Measurements from ENCODE around the gene ARID4B. TPM values are rescaled to one million over a fixed set of nuclear protein-coding genes. Genes with fewer than 3 reads are reported as not detected.
A peak's percentile ranks its signal among the peaks of the same experiment; 100 is the strongest.

Gene ARID4B
- total and polyA plus RNA-seq, 2 of the 13 experiments (the other 11 are each of a cell fraction or from before 2014, with no cell fraction given) = 9.7 to 24.6 TPM

- TF ChIP-seq, protein P1, sequence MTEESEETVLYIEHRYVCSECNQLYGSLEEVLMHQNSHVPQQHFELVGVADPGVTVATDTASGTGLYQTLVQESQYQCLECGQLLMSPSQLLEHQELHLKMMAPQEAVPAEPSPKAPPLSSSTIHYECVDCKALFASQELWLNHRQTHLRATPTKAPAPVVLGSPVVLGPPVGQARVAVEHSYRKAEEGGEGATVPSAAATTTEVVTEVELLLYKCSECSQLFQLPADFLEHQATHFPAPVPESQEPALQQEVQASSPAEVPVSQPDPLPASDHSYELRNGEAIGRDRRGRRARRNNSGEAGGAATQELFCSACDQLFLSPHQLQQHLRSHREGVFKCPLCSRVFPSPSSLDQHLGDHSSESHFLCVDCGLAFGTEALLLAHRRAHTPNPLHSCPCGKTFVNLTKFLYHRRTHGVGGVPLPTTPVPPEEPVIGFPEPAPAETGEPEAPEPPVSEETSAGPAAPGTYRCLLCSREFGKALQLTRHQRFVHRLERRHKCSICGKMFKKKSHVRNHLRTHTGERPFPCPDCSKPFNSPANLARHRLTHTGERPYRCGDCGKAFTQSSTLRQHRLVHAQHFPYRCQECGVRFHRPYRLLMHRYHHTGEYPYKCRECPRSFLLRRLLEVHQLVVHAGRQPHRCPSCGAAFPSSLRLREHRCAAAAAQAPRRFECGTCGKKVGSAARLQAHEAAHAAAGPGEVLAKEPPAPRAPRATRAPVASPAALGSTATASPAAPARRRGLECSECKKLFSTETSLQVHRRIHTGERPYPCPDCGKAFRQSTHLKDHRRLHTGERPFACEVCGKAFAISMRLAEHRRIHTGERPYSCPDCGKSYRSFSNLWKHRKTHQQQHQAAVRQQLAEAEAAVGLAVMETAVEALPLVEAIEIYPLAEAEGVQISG (CRISPR knock-in tag; IDR thresholded peaks at IDR 0.05) = peak; percentile 57; the same call in 1 of the 2 replicates
- TF ChIP-seq PITX1 (CRISPR knock-in tag; IDR thresholded peaks at IDR 0.05) (peak; percentile 61; the same call in 1 of the 2 replicates), SRSF4 (IDR thresholded peaks at IDR 0.05; ENCODE audit: low read depth, low read length, poor library complexity, severe bottlenecking) (no peak), ZSCAN30 (CRISPR knock-in tag; IDR thresholded peaks at IDR 0.05) (no peak), BCLAF1 (IDR thresholded peaks at IDR 0.05) (no peak), ZNF564 (CRISPR knock-in tag; IDR thresholded peaks at IDR 0.05) (no peak), NR2F2 (IDR thresholded peaks at IDR 0.05; ENCODE audit: borderline replicate concordance, low read depth) (peak; percentile 37; the same call in 1 of the 2 replicates), KMT2A (CRISPR knock-in tag; IDR thresholded peaks at IDR 0.05) (peak; percentile 84), SIX1 (CRISPR knock-in tag; IDR thresholded peaks at IDR 0.05; ENCODE audit: borderline replicate concordance) (peak; percentile 12; the same call in 1 of the 2 replicates), ZNF362 (CRISPR knock-in tag; IDR thresholded peaks at IDR 0.05; ENCODE audit: borderline replicate concordance) (peak; percentile 35; the same call in 1 of the 2 replicates), STAG1 (CRISPR knock-in tag; IDR thresholded peaks at IDR 0.05) (no peak; the same call in 1 of the 2 replicates), NCOA2 (CRISPR knock-in tag; IDR thresholded peaks at IDR 0.05) (0 out of 2 replicates have a peak, but pooled peaks have one; percentile 13), NFYC (CRISPR knock-in tag; IDR thresholded peaks at IDR 0.05) (peak; percentile 75), TCF7L2 (IDR thresholded peaks at IDR 0.05; ENCODE audit: low read depth, low read length) (no peak), ZNF451 (CRISPR knock-in tag; IDR thresholded peaks at IDR 0.05) (peak; percentile 66; the same call in 1 of the 2 replicates), KLF6 (CRISPR knock-in tag; IDR thresholded peaks at IDR 0.05) (peak; percentile 69), TRAFD1 (CRISPR knock-in tag; IDR thresholded peaks at IDR 0.05; ENCODE audit: borderline replicate concordance) (no peak), FOXC1 (CRISPR knock-in tag; IDR thresholded peaks at IDR 0.05; ENCODE audit: borderline replicate concordance) (no peak), SRSF1 (optimal IDR thresholded peaks at IDR 0.05; ENCODE audit: low read depth, low read length) (peak; percentile 63), ZNF367 (CRISPR knock-in tag; IDR thresholded peaks at IDR 0.05; ENCODE audit: borderline replicate concordance) (no peak)
Measured at GRCh38 chr1:235367000-235367908, 39.3 kb upstream of the ARID4B start, which contains the start of gene TBCE (continued).

All from HepG2 (cell line).